ENCODE measurements around the gene COG3.

The COG3 gene

DNA sequence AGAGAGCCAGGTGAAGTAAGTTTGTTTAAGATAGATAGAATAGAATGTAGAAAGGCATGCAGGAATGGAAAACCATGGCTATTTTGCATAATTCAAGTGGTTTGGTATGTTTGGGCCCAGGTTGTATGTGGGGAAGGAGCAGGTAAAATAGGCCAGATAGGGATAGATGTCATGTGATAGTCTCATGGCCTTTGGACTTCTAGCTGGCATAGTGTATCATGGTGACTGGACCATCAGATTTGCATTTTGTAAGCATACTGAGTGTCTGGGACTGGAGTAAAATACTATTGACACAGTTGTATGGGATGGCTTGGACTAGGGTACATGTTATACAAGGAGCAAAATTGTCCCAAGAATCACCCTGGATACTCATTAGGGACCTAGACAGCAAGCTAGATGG is 38.9 kb downstream of the COG3 start:
- FAIRE-seq (no peak), DNase-seq (ENCODE audit: low spot score) (no peak)

DNA sequence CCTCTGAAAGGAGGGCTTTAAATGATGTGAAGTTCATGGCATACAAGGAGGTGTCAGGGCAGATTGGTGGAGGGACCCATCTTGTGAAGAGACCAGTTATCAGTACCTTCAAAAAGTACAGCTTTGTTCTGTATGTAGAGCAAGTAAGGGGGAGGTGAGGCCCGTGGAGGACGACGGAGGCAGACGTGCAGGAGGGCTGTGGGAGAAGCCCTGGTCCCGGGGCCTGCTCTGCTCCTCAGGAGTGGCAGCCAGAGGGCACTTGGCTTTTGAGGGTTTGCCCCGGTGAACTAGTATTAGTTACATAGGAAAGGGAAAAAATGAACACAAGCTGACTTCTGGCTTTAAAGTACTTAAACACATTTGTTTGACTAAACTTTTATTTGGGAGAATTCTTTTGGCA is 42.1 kb downstream of the COG3 start:
- DNase-seq (ENCODE audit: low spot score) = no peak
- FAIRE-seq = no peak

- DNase-seq (ENCODE audit: low spot score) (no peak), FAIRE-seq (no peak)
Measured at GRCh38 chr13:45508776-45509175, 44.0 kb downstream of the COG3 start.

GRCh38 chr13:45510672-45511071 is 45.9 kb downstream of the COG3 start:
- no peak for FAIRE-seq

GRCh38 chr13:45511310-45512097 is 46.8 kb downstream of the COG3 start:
- DNase-seq (ENCODE audit: low spot score) (peak; percentile 44), FAIRE-seq (no peak)

More at GRCh38 chr13:45510672-45511071, 45.9 kb downstream of the COG3 start:
- DNase-seq (ENCODE audit: low spot score) = no peak

DNA sequence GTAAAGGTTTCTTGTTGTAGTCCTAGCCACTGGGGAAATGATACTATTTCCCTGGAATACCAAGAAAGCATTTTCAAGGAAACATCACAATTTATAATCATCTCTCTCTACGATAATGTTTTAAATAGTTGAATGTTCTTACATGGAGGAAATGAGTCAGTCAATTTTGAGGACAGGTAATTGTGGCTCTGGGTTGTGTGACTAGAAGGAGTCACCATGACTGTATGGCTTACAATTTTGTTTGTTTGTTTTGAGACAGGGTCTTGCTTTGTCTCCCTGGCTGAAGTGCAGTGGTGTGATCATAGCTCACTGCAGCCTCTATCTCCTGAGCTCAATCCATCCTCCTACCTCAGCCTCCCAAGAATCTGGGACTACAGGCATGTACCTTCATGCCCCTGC is 47.4 kb downstream of the COG3 start:
- no peak for FAIRE-seq
- no peak for DNase-seq (ENCODE audit: low spot score)

DNA sequence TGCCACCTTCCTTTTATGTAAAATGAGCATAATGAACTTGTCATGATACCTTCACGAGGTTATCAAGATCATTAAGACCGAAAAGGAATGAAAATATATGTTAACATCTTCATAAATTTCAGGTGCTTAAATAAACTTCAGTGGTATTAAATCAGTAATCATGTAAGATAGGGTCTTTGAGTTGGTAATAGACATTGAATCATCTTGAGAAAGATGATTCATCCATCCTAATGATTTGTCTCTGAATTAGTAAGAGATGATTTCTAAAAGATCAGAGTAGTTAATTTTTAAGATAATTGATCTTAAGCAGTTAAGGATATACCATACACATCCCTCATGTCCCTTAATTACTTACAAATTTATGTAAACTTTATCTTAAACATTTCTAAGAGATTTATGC is 52.0 kb downstream of the COG3 start:
- DNase-seq (ENCODE audit: low spot score) (no peak), FAIRE-seq (no peak)

- no peak for FAIRE-seq
Measured at GRCh38 chr13:45518525-45519245, 53.9 kb downstream of the COG3 start.

GRCh38 chr13:45519493-45519892 is 54.8 kb downstream of the COG3 start:
- DNase-seq (ENCODE audit: low spot score) (no peak), FAIRE-seq (no peak)

More at GRCh38 chr13:45518525-45519245, 53.9 kb downstream of the COG3 start:
- no peak for DNase-seq (ENCODE audit: low spot score)

- no peak for FAIRE-seq
- no peak for DNase-seq (ENCODE audit: low spot score)
Measured at GRCh38 chr13:45521297-45521696, 56.6 kb downstream of the COG3 start.

DNA sequence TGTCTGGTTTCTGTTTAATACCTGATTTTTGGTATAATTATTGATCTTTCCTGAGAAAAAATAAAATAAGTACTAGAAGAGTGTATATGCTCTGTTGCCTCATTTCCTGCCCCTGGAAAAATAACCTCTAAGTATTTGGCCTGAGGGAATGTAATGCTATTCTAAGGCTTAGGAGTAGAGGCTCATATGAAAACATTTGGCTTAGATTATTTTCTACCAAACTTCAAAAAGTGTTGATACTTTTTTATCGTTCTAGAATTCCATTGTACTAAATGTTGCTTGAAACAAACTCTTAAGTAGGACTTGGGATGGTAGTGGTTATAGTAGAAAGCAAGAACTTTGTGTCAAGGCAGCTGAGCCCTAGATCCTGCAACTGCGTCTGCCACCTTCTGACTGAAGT is 57.8 kb downstream of the COG3 start:
- no peak for DNase-seq (ENCODE audit: low spot score)
- FAIRE-seq = no peak

GRCh38 chr13:45527699-45528462 is 63.1 kb downstream of the COG3 start:
- no peak for FAIRE-seq
- DNase-seq (ENCODE audit: low spot score) = no peak

- FAIRE-seq (no peak), DNase-seq (ENCODE audit: low spot score) (no peak)
Measured at GRCh38 chr13:45529758-45530157, 65.0 kb downstream of the COG3 start.

DNA sequence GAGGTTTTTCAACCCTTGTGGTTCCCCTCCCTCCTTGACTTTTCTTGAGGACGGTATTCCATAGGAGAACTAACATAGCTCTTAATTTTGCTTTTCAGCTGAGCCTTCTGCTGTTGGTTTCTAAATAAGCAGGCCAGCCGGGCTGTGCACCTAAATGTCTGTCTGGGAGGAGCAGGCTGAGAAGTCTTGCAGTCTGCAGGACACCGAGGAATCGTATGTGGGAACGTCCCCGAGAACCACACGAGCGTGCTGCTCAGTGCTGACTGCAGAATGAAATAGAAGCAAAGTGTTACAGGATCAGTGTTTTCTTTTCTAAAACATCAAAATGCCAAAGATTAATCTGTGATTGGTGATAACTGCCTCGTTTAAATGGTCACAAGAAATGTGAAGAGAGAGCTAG is 69.9 kb downstream of the COG3 start:
- no peak for DNase-seq (ENCODE audit: low spot score)
- no peak for FAIRE-seq

DNA sequence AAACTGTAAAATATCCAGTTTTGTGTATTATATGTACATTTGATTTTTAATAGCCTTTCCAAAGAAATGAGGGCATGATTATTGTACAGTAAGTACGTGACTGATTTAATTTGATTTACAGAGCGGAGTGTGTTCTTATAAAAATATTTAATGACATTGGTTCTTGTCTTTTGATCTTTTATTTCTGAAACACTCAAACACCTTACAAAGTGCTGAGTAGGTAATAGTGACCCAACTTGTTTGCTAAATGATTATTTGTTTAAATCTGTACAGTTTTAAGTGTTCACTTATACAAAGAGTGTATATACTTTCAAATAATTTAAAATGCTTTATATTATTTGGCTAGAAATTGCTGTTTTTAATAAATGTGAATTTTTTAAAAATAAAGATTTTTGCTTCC is 71.5 kb downstream of the COG3 start:
- DNase-seq (ENCODE audit: low spot score) (no peak), FAIRE-seq (no peak)

GRCh38 chr13:45537516-45537915 is 72.8 kb downstream of the COG3 start:
- DNase-seq (ENCODE audit: low spot score) (no peak), FAIRE-seq (no peak)

DNA sequence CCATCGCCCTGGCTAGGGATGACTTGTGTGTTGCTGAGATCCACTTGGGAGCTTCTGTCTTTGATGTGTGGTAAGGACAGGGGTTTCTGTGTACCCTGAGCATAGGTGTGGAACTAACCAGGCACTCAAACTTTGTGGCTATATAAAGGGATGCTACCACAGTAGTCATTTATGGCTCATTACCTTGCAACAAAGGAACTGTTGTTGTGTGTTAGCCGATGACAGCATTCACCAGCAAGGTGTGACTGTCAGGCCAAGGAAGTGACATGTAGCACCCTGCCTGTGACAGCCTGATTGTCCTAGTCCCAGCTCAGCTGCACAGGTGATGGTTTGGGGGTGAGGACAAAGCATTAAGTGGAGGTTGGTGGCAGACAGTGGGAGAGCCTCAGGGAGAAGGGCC is 73.6 kb downstream of the COG3 start:
- no peak for DNase-seq (ENCODE audit: low spot score)
- no peak for FAIRE-seq

DNA sequence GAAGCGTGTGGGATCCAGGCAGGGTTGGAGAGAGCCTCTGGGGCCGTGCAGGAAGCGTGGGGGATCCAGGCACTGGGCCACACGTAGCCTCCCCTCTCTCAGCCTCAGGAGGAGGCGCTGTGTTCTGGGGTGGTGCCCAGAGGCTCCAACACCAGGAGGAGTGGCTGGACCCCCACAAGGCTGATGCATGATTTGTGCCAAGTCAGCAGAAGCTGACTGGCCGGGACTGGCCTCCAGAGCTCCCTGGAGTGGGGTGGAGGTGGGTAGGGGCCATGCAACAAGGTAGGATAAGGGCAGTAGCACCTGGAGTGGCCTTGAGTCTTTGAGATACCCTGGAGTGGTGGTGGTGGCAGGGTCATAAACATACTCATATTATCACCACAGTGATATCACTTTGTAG is 75.5 kb downstream of the COG3 start:
- no peak for FAIRE-seq
- DNase-seq (ENCODE audit: low spot score) = no peak

GRCh38 chr13:45540864-45541263 is 76.1 kb downstream of the COG3 start:
- FAIRE-seq = no peak
- no peak for DNase-seq (ENCODE audit: low spot score)

DNA sequence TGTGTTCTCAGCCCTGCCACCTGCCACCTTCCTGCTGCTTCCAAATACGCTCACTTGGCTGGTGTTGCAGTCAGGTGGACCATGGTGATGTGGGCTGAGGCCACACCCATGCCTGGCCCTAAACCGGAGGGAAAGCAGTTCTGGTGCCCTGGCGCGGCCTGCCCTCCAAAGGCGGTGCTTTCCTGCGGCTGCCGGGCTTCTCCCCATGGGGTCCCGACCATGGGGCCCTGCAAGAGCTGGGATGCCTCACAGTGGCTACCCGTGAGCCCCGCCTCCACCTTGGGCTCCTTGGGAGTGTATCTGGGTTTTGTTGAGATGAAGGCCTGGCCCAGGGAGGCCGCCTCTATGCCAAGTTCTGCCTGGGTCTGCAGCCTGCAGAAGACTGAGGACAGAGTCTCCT is 77.1 kb downstream of the COG3 start:
- no peak for FAIRE-seq
- no peak for DNase-seq (ENCODE audit: low spot score)

DNA sequence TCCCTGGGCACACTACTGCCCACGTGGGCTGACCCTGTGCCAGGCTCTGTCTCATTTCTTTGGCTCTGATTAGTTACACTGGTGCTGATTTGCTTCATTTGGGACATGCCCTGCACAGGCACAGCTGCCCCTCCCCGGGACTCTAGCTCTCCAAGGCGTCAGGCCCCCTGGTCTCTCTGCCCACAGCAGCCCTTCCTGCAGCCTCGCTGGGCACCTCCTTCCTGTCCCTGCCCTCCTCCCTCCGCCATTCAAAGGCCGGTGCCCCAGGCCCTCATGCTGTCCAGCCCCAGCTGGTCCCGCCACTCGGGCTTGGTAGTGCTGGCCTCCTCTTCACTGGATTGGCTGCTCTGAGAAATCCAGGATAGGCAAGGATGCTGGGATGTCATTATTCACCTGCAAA is 77.7 kb downstream of the COG3 start:
- no peak for DNase-seq (ENCODE audit: low spot score)
- FAIRE-seq = no peak

- DNase-seq (ENCODE audit: low spot score) (no peak), FAIRE-seq (no peak)
Measured at GRCh38 chr13:45542878-45543277, 78.1 kb downstream of the COG3 start.

Measured in urothelium cell line (cell line).